Measurements from ENCODE around the gene TAT.
A peak's percentile ranks its signal among the peaks of the same experiment; 100 is the strongest.
"Not testable (repeated sequence)": the region's sequence is repeated elsewhere in the genome, so short reads cannot be mapped to it uniquely, and the experiment has no call there.

Gene TAT

GRCh38 chr16:71584543-71585317, 7.8 kb upstream of the TAT start:
- DNase-seq (ENCODE audit: low read depth) = no peak

- DNase-seq (ENCODE audit: low read depth) = not testable (repeated sequence)
These were observed 5.6 kb upstream of the TAT start for GRCh38 chr16:71582553-71582848.

GRCh38 chr16:71574702-71575101, 2.2 kb downstream of the TAT start:
- DNase-seq (ENCODE audit: low read depth) = no peak

- DNase-seq (ENCODE audit: low read depth) = no peak
These were observed 3.4 kb downstream of the TAT start for GRCh38 chr16:71573387-71574094.

GRCh38 chr16:71572497-71573116, 4.3 kb downstream of the TAT start:
- no peak for DNase-seq (ENCODE audit: low read depth)

GRCh38 chr16:71570144-71570543, 6.7 kb downstream of the TAT start:
- DNase-seq (ENCODE audit: low read depth) = no peak

- DNase-seq (ENCODE audit: low read depth) = no peak
These were observed 7.3 kb downstream of the TAT start for GRCh38 chr16:71569621-71570020.

- no peak for DNase-seq (ENCODE audit: low read depth)
These were observed 8.3 kb downstream of the TAT start for GRCh38 chr16:71568551-71568950.

GRCh38 chr16:71567931-71568330, 9.0 kb downstream of the TAT start:
- no peak for DNase-seq (ENCODE audit: low read depth)

GRCh38 chr16:71565812-71566700, 10.8 kb downstream of the TAT start:
- no peak for DNase-seq (ENCODE audit: low read depth)

- DNase-seq (ENCODE audit: low read depth) = no peak
These were observed 12.4 kb downstream of the TAT start for GRCh38 chr16:71564335-71564967.

GRCh38 chr16:71562552-71562951, 14.3 kb downstream of the TAT start:
- no peak for DNase-seq (ENCODE audit: low read depth)

- DNase-seq (ENCODE audit: low read depth) = not testable (repeated sequence)
These were observed 15.0 kb downstream of the TAT start for GRCh38 chr16:71561886-71562285.

GRCh38 chr16:71559855-71560254, 17.0 kb downstream of the TAT start:
- DNase-seq (ENCODE audit: low read depth) = no peak

- DNase-seq (ENCODE audit: low read depth) = no peak
These were observed 18.8 kb downstream of the TAT start for GRCh38 chr16:71557954-71558582.

GRCh38 chr16:71557299-71557698, 19.6 kb downstream of the TAT start:
- DNase-seq (ENCODE audit: low read depth) = no peak

- no peak for DNase-seq (ENCODE audit: low read depth)
These were observed 21.5 kb downstream of the TAT start for GRCh38 chr16:71555230-71555891.

- DNase-seq (ENCODE audit: low read depth) = no peak
These were observed 24.0 kb downstream of the TAT start for GRCh38 chr16:71552698-71553503.

GRCh38 chr16:71547168-71547567, 29.7 kb downstream of the TAT start:
- DNase-seq (ENCODE audit: low read depth) = no peak

GRCh38 chr16:71542377-71542776, 34.5 kb downstream of the TAT start:
- peak; percentile 7 for DNase-seq (ENCODE audit: low read depth)

Measured in T-helper 22 cell (primary cell).